DMS53 treated with DMSO at 0.1 percent for 48 hours (cell line): ENCODE results near the gene CCDC92.

Source experiments
- DNase-seq: peaks from one replicate; lab custom pipeline; 2025; ENCODE audit not compliant: unreplicated experiment; lab: John Stamatoyannopoulos, UW

Gene CCDC92

DNA sequence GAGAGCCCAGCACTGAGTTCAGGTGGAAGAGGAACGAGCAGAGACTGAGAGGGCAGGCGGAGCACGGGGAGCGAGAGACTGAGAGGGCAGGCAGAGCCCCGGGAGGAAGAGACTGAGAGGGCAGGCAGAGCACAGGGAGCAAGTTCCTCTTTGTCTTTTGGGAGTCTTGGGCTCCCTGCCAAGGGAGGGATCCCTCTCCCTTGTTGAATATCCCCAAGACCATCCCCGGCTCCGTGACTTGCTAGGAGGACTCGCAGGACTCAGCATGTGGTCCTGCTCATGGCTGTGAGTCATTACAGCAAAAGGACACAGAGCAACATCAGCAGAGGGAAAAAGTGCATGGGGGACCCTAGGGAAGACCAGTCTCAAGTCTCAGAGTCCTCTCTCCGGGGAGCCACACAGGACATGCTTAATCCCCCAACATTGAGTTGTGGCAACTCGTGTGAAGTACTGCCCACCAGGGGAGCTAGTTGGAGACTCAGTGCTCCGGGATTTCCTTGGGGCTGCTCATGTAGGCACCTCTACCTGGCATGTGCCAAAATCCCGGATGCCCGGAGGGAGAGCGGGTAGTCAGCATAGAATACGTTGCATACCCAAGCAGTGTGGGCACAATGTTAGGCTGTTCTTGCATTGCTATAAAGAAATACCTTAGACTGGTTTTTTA is 81.0 kb downstream of the CCDC92 start:
- DNase-seq: no peak

DNA sequence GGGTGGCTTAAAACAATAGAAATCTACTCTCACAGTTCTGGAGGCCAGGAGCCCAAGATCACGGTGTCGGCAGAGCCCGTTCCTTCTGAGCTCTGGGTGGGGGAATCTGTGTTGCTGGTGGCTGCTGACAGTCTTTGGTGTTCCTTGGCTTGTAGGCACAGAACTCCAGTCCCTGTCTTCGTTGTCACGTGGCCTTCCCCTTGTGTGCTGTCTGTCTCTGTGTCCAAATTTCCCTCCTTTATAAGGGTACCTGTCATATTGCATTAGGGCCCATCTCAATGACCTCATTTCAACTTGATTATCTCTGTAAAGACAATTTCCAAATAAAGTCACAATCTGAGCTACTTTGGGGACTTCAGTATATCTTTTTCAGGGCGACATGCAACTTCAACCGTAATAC is 81.6 kb downstream of the CCDC92 start:
- DNase-seq: no peak

DNA sequence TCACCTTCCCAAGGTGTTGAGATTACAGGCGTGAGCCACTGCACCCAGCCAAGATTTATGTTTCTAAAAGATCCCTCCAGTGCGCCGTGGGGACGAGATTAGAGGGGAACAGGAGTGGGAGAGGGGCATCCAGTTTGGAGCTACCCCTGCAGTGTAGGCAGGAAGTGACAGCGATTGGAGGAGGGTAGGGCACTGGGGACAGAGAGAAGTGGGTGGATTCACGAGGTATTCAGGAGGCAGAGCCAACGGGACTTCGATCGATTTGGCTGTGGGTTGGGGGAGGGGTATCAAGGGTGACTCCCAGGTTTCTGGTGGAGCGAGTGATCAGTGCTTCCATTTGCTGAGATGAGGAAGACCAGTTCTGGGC is 82.1 kb downstream of the CCDC92 start:
- DNase-seq: no peak

DNA sequence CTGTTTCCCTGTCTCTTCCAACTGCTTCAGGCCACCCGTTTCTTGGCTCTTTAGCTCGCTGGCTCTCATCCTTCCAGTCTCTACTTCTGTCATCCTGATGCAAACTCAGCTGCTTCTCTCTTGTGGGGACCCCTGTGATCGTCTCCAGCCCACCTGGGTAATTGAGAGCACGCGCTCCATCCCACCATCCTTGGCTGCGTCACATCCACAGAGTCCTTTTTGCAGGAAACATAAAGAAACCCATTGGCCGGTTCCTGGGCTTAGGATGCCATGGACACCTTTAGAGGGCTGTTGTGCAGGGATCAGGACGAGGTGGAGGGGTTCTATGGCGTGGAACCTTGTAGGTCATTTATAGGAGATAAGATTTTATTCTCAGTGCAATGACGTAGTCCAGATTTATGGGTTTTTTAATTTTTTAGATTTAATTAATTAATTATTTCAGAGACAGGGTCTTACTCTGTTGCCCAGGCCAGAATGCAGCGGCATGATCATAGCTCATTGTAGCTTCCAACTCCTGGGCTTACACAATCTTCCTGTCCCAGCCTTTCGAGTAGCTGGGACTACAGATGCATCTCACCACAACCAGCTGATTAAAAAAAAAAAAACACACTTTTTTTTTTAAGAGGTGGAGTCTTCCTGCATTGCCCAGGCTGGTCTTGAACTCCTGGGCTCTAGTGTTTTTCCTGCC is 82.6 kb downstream of the CCDC92 start:
- no peak for DNase-seq

DNA sequence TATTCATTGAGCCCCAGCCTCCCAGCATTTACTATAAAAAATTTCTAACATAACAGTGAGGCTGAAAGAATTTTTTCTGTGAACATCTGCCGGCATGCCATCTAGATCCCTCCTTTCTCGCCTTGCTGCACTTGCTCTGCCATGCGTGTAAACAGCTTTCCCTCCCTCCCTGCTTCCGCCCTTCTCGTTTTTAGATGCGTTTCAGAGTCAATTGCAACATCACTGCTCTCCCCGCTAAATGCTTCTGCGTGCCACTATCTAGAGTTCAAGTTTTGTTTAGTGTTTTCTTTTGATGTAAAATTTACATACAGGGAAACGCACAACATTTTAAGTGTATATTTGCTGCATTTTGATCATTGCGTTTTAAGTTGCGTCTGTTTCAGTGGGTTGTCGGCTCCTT is 83.6 kb downstream of the CCDC92 start:
- DNase-seq: no peak

DNA sequence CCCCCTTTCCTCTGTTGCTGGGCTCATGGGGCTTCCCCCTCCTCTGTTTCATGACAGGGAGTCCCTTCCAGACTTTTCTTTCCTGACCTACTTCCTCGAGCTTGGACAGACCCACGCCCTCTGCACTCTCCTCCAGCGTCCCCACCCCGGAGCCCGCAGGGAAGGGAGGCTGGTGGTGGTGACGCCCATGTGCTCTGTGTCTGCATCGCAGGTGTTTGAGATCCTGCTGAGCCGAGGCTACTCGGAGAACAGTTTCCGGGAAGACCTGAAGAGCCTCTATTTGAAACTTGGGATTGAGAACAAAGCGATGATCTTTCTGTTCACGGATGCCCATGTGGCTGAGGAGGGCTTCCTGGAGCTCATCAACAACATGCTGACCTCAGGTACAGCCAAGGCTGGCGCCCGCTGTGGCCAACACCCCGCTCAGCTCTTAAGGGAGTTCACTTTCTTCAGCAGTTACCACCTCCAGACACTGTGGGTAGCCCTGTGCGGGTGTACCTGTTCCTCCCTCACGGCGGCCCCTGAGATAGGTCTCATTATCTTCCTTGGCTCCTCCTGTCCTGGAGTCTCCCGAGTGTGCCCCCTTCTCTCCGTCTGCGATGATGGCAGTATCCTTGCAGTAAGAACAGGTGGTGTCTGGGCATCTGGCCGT is 85.6 kb downstream of the CCDC92 start:
- DNase-seq: no peak

DNA sequence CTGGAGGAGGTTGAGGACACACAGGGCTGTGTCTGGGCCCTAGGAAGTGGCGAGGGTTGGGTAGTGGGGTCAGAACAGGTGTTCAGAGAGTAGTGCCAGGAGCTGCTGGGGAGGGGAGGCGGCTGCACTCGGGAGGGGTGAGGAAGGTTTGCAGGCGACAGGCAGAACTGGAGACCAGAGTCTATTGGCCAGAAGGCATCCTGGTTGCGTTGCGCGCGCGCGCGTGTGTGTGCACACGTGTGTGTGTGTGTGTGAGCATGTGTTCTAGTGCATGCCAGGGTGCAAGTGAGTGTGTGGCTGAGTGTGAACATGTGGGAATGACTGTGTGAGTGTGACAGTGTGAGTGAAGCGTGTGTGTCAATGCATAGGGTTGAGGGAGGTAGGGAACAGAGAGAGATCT is 86.4 kb downstream of the CCDC92 start:
- no peak for DNase-seq
